HTERT RPE-1 (cell line): Measurements from ENCODE around the gene C12orf75.
"Not testable (repeated sequence)": the region's sequence is repeated elsewhere in the genome, so short reads cannot be mapped to it uniquely, and the experiment has no call there.

Source experiments
- in situ Hi-C: fragments of 300-500 bp; cut with MboI; formaldehyde crosslinking; loops from 4 replicates; pipeline ENCODE4 v1.14.3; 2020; ENCODE audit warnings: low sequenced_read_pairs

The C12orf75 gene

GRCh38 chr12:105334582-105334981 is 4.1 kb downstream of the C12orf75 start:
- in situ Hi-C loops: no loop called here

- in situ Hi-C loops: no loop called here
Measured at GRCh38 chr12:105335856-105336255, 5.4 kb downstream of the C12orf75 start.

- in situ Hi-C loops: no loop called here
Measured at GRCh38 chr12:105336411-105336810, 5.9 kb downstream of the C12orf75 start.

GRCh38 chr12:105337391-105337790 is 6.9 kb downstream of the C12orf75 start:
- in situ Hi-C loops: no loop called here

- in situ Hi-C loops: no loop called here
Measured at GRCh38 chr12:105338966-105339365, 8.5 kb downstream of the C12orf75 start.

- in situ Hi-C loops: no loop called here
Measured at GRCh38 chr12:105341010-105341409, 10.5 kb downstream of the C12orf75 start.

- in situ Hi-C loops: not testable (repeated sequence)
Measured at GRCh38 chr12:105341620-105342019, 11.1 kb downstream of the C12orf75 start.

GRCh38 chr12:105342464-105342863 is 12.0 kb downstream of the C12orf75 start:
- in situ Hi-C loops: no loop called here

- in situ Hi-C loops: no loop called here
Measured at GRCh38 chr12:105343836-105344235, 13.3 kb downstream of the C12orf75 start.

GRCh38 chr12:105347499-105347898 is 17.0 kb downstream of the C12orf75 start:
- in situ Hi-C loops: no loop called here

GRCh38 chr12:105348142-105348541 is 17.7 kb downstream of the C12orf75 start:
- in situ Hi-C loops: no loop called here

- in situ Hi-C loops: no loop called here
Measured at GRCh38 chr12:105348561-105348960, 18.1 kb downstream of the C12orf75 start.

GRCh38 chr12:105349138-105349537 is 18.6 kb downstream of the C12orf75 start:
- in situ Hi-C loops: no loop called here

GRCh38 chr12:105351523-105351922 is 21.0 kb downstream of the C12orf75 start:
- in situ Hi-C loops: no loop called here

GRCh38 chr12:105352052-105352451 is 21.6 kb downstream of the C12orf75 start:
- in situ Hi-C loops: no loop called here

GRCh38 chr12:105352940-105353635 is 22.6 kb downstream of the C12orf75 start:
- in situ Hi-C loops: no loop called here

- in situ Hi-C loops: no loop called here
Measured at GRCh38 chr12:105355752-105356151, 25.3 kb downstream of the C12orf75 start.

- in situ Hi-C loops: no loop called here
Measured at GRCh38 chr12:105357162-105357691, 26.7 kb downstream of the C12orf75 start.

GRCh38 chr12:105358789-105359188 is 28.3 kb downstream of the C12orf75 start:
- in situ Hi-C loops: no loop called here

- in situ Hi-C loops: no loop called here
Measured at GRCh38 chr12:105359856-105360255, 29.4 kb downstream of the C12orf75 start.

GRCh38 chr12:105363890-105364289 is 33.4 kb downstream of the C12orf75 start:
- in situ Hi-C loops: no loop called here

- in situ Hi-C loops: no loop called here
Measured at GRCh38 chr12:105365231-105365630, 34.7 kb downstream of the C12orf75 start.
